OCI-M2 (cell line): ENCODE data around the gene APIP.

ENCODE experiments used
- DNase-seq: peaks from one replicate; lab custom pipeline; 2025; ENCODE audit not compliant: unreplicated experiment; lab: John Stamatoyannopoulos, UW

Gene APIP

GRCh38 chr11:34844463-34845112, 71.6 kb downstream of the APIP start:
- DNase-seq: no peak

GRCh38 chr11:34843271-34843670, 72.9 kb downstream of the APIP start:
- no peak for DNase-seq

GRCh38 chr11:34840736-34841386, 75.3 kb downstream of the APIP start:
- DNase-seq: no peak

- DNase-seq: no peak
Measured at GRCh38 chr11:34839969-34840368, 76.2 kb downstream of the APIP start.

- DNase-seq: no peak
Measured at GRCh38 chr11:34836958-34837856, 79.0 kb downstream of the APIP start.

GRCh38 chr11:34833602-34834001, 82.6 kb downstream of the APIP start:
- no peak for DNase-seq
